Peyer's patch (tissue), 4 donors: ENCODE results near the gene ZNF189.

Source experiments
- POLR2A ChIP-seq, 2 donors: fragments of 450-650 bp; IDR thresholded peaks; one replicate each; pipeline ENCODE4 v1.5.1; 2017; ENCODE audit warnings: antibody characterized with exemption in 2 of 2, mild to moderate bottlenecking in 2 of 2, moderate library complexity in 2 of 2
- TF ChIP-seq, protein P1 (sequence below), 6 experiments: fragments of 450-650 bp in 4 of 6; fragments of 200-600 bp in 2 of 6; sonication (generic) in 1 of 6; IDR thresholded peaks; one replicate each; pipeline ENCODE4 v1.5.1; 2017 to 2019; ENCODE audit warnings: antibody characterized with exemption in 6 of 6, mild to moderate bottlenecking in 3 of 6, moderate library complexity in 1 of 6

DNA sequence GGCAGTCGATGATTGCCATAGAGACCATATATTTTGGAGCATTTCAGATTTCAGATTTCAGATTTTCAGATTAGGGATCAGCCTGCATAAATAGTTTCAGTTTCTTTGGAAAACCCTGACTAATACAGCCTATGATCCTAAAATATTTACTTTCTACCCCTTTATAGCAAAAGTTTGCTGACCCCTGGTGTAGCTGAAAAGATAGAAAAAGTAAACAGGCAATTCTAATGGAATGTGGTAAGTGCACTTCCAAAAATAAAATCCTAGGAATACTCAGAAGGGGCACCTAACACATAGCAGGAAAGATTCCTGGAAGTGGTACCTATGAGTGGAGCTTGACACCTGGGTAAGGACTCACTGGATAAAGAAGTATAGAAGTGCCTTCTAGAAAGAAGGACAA, 48.4 kb upstream of the ZNF189 start:
- TF ChIP-seq, protein P1, sequence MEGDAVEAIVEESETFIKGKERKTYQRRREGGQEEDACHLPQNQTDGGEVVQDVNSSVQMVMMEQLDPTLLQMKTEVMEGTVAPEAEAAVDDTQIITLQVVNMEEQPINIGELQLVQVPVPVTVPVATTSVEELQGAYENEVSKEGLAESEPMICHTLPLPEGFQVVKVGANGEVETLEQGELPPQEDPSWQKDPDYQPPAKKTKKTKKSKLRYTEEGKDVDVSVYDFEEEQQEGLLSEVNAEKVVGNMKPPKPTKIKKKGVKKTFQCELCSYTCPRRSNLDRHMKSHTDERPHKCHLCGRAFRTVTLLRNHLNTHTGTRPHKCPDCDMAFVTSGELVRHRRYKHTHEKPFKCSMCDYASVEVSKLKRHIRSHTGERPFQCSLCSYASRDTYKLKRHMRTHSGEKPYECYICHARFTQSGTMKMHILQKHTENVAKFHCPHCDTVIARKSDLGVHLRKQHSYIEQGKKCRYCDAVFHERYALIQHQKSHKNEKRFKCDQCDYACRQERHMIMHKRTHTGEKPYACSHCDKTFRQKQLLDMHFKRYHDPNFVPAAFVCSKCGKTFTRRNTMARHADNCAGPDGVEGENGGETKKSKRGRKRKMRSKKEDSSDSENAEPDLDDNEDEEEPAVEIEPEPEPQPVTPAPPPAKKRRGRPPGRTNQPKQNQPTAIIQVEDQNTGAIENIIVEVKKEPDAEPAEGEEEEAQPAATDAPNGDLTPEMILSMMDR (IDR thresholded peaks at IDR 0.05) = no peak
- no peak for TF ChIP-seq POLR2A (IDR thresholded peaks at IDR 0.05)
